ENCODE data around the gene ZFAND3. TPM values are rescaled to one million over a fixed set of nuclear protein-coding genes. Genes with fewer than 3 reads are reported as not detected.

Gene ZFAND3
- polyA plus RNA-seq, 1 donor (not counting 4 experiments of a cell fraction or from before 2014, with no cell fraction given), result 19.6 TPM

DNA sequence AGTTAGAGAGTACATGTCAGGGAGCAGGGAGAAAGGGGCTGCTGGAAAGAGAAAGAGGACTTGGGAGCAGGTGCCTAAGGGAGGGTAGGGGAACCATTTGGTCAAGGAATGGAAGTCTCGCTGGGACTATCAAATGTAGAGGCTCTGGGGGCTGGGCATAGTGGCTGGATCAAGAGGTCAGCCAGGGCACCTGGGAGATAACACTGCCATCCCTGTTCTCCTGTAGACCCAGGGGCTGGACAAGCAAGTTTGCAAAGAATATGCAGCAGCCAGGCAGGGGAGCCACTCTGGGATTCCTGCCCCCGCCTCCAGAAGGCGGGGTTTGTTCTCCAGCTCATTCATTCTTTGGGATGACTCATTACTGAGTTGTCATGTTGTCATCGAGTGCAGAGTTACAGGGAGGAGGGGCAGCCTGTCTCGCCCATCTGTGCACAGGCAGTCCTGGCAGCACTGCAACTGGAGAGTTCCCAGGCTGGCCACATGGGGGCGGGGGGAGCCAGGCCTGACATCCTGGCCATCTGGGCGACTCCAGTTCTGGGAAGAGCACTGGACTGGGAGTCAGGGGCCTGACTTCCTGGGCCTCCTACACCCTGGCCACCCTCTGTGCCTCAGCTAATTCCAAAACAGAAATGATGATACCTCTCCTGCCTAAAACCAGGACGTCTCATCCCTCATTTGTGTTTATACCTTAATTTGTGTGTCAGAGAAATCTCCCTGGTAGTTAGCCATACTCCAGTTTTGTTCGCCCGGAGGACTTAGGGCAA is 28.2 kb upstream of the ZFAND3 start:
- Histone ChIP-seq H3K9ac (ENCODE audit: control insufficient read depth, extremely low read depth, insufficient read depth, low read length) (no peak overlapping the region), H3K4me1 (ENCODE audit: control insufficient read depth, extremely low read depth, insufficient read depth, low read length) (peaks cover 20% of the 10 kb centered on the region), H3K4me3 (ENCODE audit: control insufficient read depth in 2 of 3, extremely low read depth in 1 of 3, insufficient read depth in 2 of 3, low read depth in 1 of 3, low read length in 3 of 3) (no peak overlapping the region), H3K27me3 (ENCODE audit: control insufficient read depth, extremely low read depth, insufficient read depth, low read length) (no peaks in the 10 kb centered on the region), H3K36me3 (ENCODE audit: control insufficient read depth in 2 of 2, extremely low read depth in 1 of 2, insufficient read depth in 2 of 2, low read length in 2 of 2) (no peaks in the 10 kb centered on the region), H3K27ac (ENCODE audit: control insufficient read depth, insufficient read depth, low read length) (no peak overlapping the region), H2AFZ (ENCODE audit: control insufficient read depth, low read length) (peak overlapping the region; percentile 64), H3K9me1 (ENCODE audit: control insufficient read depth, extremely low read depth, insufficient read depth, low read length) (no peaks in the 10 kb centered on the region), H4K20me1 (ENCODE audit: control insufficient read depth, extremely low read depth, insufficient read depth, low read length) (no peaks in the 10 kb centered on the region), H3K79me2 (ENCODE audit: control insufficient read depth, insufficient read depth, low read length) (no peaks in the 10 kb centered on the region), H3K9me3 (ENCODE audit: control insufficient read depth, low read depth, low read length) (no peaks in the 10 kb centered on the region), H3K4me2 (ENCODE audit: control insufficient read depth, extremely low read depth, insufficient read depth, low read depth, low read length) (no peak overlapping the region)
- no peak for TF ChIP-seq EZH2 (IDR thresholded peaks at IDR 0.05; ENCODE audit: low read length)
- TF ChIP-seq, protein P1, sequence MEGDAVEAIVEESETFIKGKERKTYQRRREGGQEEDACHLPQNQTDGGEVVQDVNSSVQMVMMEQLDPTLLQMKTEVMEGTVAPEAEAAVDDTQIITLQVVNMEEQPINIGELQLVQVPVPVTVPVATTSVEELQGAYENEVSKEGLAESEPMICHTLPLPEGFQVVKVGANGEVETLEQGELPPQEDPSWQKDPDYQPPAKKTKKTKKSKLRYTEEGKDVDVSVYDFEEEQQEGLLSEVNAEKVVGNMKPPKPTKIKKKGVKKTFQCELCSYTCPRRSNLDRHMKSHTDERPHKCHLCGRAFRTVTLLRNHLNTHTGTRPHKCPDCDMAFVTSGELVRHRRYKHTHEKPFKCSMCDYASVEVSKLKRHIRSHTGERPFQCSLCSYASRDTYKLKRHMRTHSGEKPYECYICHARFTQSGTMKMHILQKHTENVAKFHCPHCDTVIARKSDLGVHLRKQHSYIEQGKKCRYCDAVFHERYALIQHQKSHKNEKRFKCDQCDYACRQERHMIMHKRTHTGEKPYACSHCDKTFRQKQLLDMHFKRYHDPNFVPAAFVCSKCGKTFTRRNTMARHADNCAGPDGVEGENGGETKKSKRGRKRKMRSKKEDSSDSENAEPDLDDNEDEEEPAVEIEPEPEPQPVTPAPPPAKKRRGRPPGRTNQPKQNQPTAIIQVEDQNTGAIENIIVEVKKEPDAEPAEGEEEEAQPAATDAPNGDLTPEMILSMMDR (optimal IDR thresholded peaks at IDR 0.05 in 1 of 3, IDR thresholded peaks at IDR 0.05 in 1 of 3, conservative IDR thresholded peaks at IDR 0.05 in 1 of 3; ENCODE audit: extremely low read depth in 1 of 3, insufficient read depth in 2 of 3, low read length in 3 of 3), result peak; percentile 97 to 99 (median 99)
- DNase-seq (ENCODE audit: low read depth, low spot score) (peak; percentile 92), FAIRE-seq (peak; percentile 78)
- dilution Hi-C loops (cut with MboI; ENCODE audit: extremely low pct_ligation_motif_present, low sequenced_read_pairs), result no loop called here

DNA sequence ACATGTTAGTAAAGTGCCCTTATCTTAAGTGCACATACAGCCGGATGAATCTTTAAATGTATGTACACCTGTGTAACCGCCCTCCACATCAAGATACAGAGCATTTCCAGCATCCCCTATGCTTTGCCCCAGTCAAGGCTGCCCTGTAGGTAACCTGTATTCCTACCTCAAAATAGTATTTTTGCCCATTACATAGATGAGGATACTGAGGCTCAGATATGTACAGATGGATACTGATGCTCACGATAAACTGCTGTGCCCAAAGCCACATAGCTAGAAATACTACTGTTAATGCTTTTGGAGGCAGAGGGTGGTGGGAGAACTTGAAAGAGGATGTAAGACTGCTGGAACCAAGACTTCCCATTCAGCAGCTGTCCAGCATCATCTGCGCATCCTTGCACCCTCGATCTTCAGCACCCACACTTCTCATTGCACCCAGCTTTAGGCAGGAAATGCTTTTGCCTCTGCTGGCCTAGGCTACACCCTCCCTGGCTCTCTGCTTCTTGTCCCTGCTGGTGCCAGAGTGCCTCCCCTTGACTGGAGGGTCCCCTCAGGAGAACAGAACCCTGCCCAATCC is 27.0 kb upstream of the ZFAND3 start:
- no peak for TF ChIP-seq EZH2 (IDR thresholded peaks at IDR 0.05; ENCODE audit: low read length)
- TF ChIP-seq, protein P1 (optimal IDR thresholded peaks at IDR 0.05 in 1 of 3, IDR thresholded peaks at IDR 0.05 in 1 of 3, conservative IDR thresholded peaks at IDR 0.05 in 1 of 3; ENCODE audit: extremely low read depth in 1 of 3, insufficient read depth in 2 of 3, low read length in 3 of 3), result no peak
- H3K27me3 ChIP-seq (ENCODE audit: control insufficient read depth, extremely low read depth, insufficient read depth, low read length), result no peaks in the 10 kb centered on the region
- DNase-seq (ENCODE audit: low read depth, low spot score), result no peak
- no peak overlapping the region for H2AFZ ChIP-seq (ENCODE audit: control insufficient read depth, low read length)
- H3K9ac ChIP-seq (ENCODE audit: control insufficient read depth, extremely low read depth, insufficient read depth, low read length), result no peak overlapping the region
- no peaks in the 10 kb centered on the region for H3K9me3 ChIP-seq (ENCODE audit: control insufficient read depth, low read depth, low read length)
- no peaks in the 10 kb centered on the region for H3K9me1 ChIP-seq (ENCODE audit: control insufficient read depth, extremely low read depth, insufficient read depth, low read length)
- no peaks in the 10 kb centered on the region for H3K79me2 ChIP-seq (ENCODE audit: control insufficient read depth, insufficient read depth, low read length)
- dilution Hi-C loops (cut with MboI; ENCODE audit: extremely low pct_ligation_motif_present, low sequenced_read_pairs), result no loop called here
- no peak for FAIRE-seq
- no peaks in the 10 kb centered on the region for H4K20me1 ChIP-seq (ENCODE audit: control insufficient read depth, extremely low read depth, insufficient read depth, low read length)
- peaks cover 20% of the 10 kb centered on the region for H3K4me1 ChIP-seq (ENCODE audit: control insufficient read depth, extremely low read depth, insufficient read depth, low read length)
- H3K4me2 ChIP-seq (ENCODE audit: control insufficient read depth, extremely low read depth, insufficient read depth, low read depth, low read length), result no peak overlapping the region
- no peaks in the 10 kb centered on the region for H3K36me3 ChIP-seq (ENCODE audit: control insufficient read depth in 2 of 2, extremely low read depth in 1 of 2, insufficient read depth in 2 of 2, low read length in 2 of 2)
- no peak overlapping the region for H3K4me3 ChIP-seq (ENCODE audit: control insufficient read depth in 2 of 3, extremely low read depth in 1 of 3, insufficient read depth in 2 of 3, low read depth in 1 of 3, low read length in 3 of 3)
- H3K27ac ChIP-seq (ENCODE audit: control insufficient read depth, insufficient read depth, low read length), result no peak overlapping the region

Measured in keratinocyte (primary cell).